ENCODE measurements around the gene PLPP1. TPM values are rescaled to one million over a fixed set of nuclear protein-coding genes. Genes with fewer than 3 reads are reported as not detected.

PLPP1 gene
- total and polyA plus RNA-seq, 2 of the 8 experiments (the other 6 are each of a cell fraction or from before 2014, with no cell fraction given), result 43.7 to 91.3 TPM

DNA sequence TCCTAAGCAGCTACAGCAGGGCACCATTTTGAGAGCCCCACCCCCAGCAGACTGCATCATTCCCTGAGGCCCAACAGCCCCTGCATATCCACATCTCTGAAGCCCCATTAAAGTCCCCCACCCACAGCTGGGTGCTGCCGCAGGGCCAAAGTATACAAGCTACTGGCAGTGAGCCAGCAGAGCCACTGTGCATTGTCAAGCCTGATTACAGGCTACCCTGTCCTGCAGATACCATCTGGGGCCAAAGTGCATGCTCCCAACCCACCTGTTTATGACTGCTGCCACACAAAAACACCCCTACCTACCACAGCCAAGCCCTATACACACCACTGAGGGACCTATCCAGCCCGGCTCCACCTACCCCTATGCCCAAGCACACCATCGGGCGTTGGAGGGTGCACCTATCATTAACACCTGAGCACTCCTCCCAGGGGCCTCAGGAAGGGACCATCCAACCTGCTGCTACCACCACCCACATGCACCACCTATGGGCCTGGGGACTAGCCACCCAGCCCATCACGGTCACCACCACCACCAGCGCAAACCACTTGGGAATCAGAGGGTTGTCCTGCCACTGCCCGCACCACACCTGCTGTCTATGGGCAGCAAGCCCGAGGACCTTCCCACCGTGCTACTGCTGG is 105.0 kb downstream of the PLPP1 start:
- no peak overlapping the region for H3K23ac ChIP-seq (ENCODE audit: insufficient read length)
- peaks cover 0 to 19% of the 10 kb centered on the region in 2 experiments; a peak in 2 of 4 replicates for H3K79me2 ChIP-seq (ENCODE audit: control insufficient read depth in 1 of 2, insufficient read depth in 2 of 2, low read length in 2 of 2)
- peaks cover 0 to 71% (median 32%) of the 10 kb centered on the region in 4 experiments; a peak in 7 of 8 replicates for H3K36me3 ChIP-seq (ENCODE audit: control insufficient read depth in 2 of 4, insufficient read depth in 4 of 4, low read length in 3 of 4)
- H4K8ac ChIP-seq (ENCODE audit: extremely low read depth, insufficient read depth, low read length), result no peak overlapping the region
- H3K4me1 ChIP-seq (replicated peaks in 1 of 4; ENCODE audit: control insufficient read depth in 3 of 4, insufficient read depth in 4 of 4, low read length in 3 of 4), result no peaks in the 10 kb centered on the region; a peak in 1 of 7 replicates
- no peak overlapping the region for H2AK5ac ChIP-seq (ENCODE audit: low read depth, low read length)
- H3K27me3 ChIP-seq (replicated peaks in 1 of 4; ENCODE audit: control insufficient read depth in 3 of 4, extremely low read depth in 1 of 4, insufficient read depth in 3 of 4, low read length in 3 of 4), result no peaks in the 10 kb centered on the region
- H3K18ac ChIP-seq (ENCODE audit: extremely low read depth, low read length), result no peak overlapping the region
- 97% methylated on average over 9 of the region's 9 CpGs; no CpG with 5 or more reads in 1 of the 2 experiments for whole genome bisulfite sequencing, 2 experiments (ENCODE audit: extremely low coverage in 1 of 2, insufficient coverage in 1 of 2, insufficient read length in 1 of 2, insufficient replicate concordance in 2 of 2, low coverage in 1 of 2, low lambda C conversion rate in 2 of 2, missing lambda C conversion rate in 1 of 2)
- no peak overlapping the region for H3K9ac ChIP-seq (replicated peaks in 1 of 4; ENCODE audit: extremely low read depth in 1 of 4, low read depth in 3 of 4, low read length in 3 of 4)
- no peak overlapping the region for H3K4ac ChIP-seq (replicated peaks; ENCODE audit: insufficient read length, low read depth, low read length)
- peaks cover 6 to 13% of the 10 kb centered on the region in 2 experiments; a peak in 3 of 4 replicates for H3K9me3 ChIP-seq (ENCODE audit: insufficient read depth in 2 of 2, low read depth in 1 of 2, low read length in 1 of 2)
- no peak overlapping the region for H2AFZ ChIP-seq (ENCODE audit: low read length)
- no peak overlapping the region for H2BK20ac ChIP-seq (ENCODE audit: low read length)
- H3K56ac ChIP-seq (replicated peaks; ENCODE audit: insufficient read length, low read depth, low read length), result no peak overlapping the region
- DNase-seq (ENCODE audit: low read depth in 1 of 2, low spot score in 2 of 2) (no peak), FAIRE-seq (no peak)
- no peak overlapping the region for H4K91ac ChIP-seq (replicated peaks; ENCODE audit: insufficient read length, low read length)
- no peak overlapping the region for H4K5ac ChIP-seq (ENCODE audit: insufficient read length, low read depth, low read length)
- ChIA-PET CTCF (ENCODE audit: partially characterized antibody) (interaction anchor here (0.6 to 4.0 kb wide), 5 partner anchors 11 to 338 kb away, joined by 3 to 14 read pairs (median 3); no protein-coding TSS in a partner anchor), POLR2A (ENCODE audit: partially characterized antibody) (no interaction called here)
- H4K20me1 ChIP-seq (replicated peaks in 1 of 2; ENCODE audit: control insufficient read depth in 1 of 2, insufficient read depth in 2 of 2, low read length in 2 of 2), result no peaks in the 10 kb centered on the region
- no peaks in the 10 kb centered on the region for H3K23me2 ChIP-seq (ENCODE audit: low read depth, low read length)
- H3K27ac ChIP-seq (ENCODE audit: low read depth, low read length), result no peak overlapping the region
- H2BK120ac ChIP-seq (replicated peaks; ENCODE audit: low read depth, low read length), result no peak overlapping the region
- 0 out of 2 replicates have a peak overlapping the region, but pooled peaks have one; percentile 44 for H2BK5ac ChIP-seq (ENCODE audit: low read depth, low read length)
- H2BK12ac ChIP-seq (ENCODE audit: low read depth, low read length), result no peak overlapping the region
- H2BK15ac ChIP-seq (ENCODE audit: low read length), result no peak overlapping the region
- H3K79me1 ChIP-seq (ENCODE audit: low read depth, low read length), result peaks cover 7% of the 10 kb centered on the region
- H3K14ac ChIP-seq (ENCODE audit: insufficient read length), result no peak overlapping the region
- H3K4me3 ChIP-seq (ENCODE audit: extremely low read depth in 1 of 4, insufficient read depth in 2 of 4, low read depth in 3 of 4, low read length in 4 of 4), result no peak overlapping the region
- no peak overlapping the region for H3K4me2 ChIP-seq (ENCODE audit: insufficient read depth in 1 of 2, low read depth in 2 of 2, low read length in 2 of 2)
- TF ChIP-seq SRF (IDR thresholded peaks at IDR 0.05; ENCODE audit: low read depth, low read length) (no peak), POLR2A (IDR thresholded peaks at IDR 0.05; ENCODE audit: control extremely low read depth in 1 of 2, low read depth in 2 of 2, low read length in 2 of 2) (peak in 1 of 2 experiments; percentile 20; a peak in 1 of 3 replicates), GABPA (IDR thresholded peaks at IDR 0.05; ENCODE audit: borderline replicate concordance, insufficient read depth, low read length) (no peak), E2F6 (IDR thresholded peaks at IDR 0.05) (no peak), POLR2AphosphoS5 (IDR thresholded peaks at IDR 0.05; ENCODE audit: low read depth, low read length) (peak; percentile 41; the same call in 1 of the 2 replicates), NRF1 (IDR thresholded peaks at IDR 0.05; ENCODE audit: low read depth, low read length) (no peak), SP2 (IDR thresholded peaks at IDR 0.05; ENCODE audit: low read length) (no peak), PHF8 (conservative IDR thresholded peaks at IDR 0.05; ENCODE audit: low read depth, low read length) (no peak), SIX5 (IDR thresholded peaks at IDR 0.05; ENCODE audit: low read depth, low read length) (no peak), SIRT6 (IDR thresholded peaks at IDR 0.05; ENCODE audit: low read length) (no peak), JUN (IDR thresholded peaks at IDR 0.05; ENCODE audit: low read depth, low read length) (no peak), SP1 (IDR thresholded peaks at IDR 0.05; ENCODE audit: low read depth, low read length) (no peak), FOSL1 (IDR thresholded peaks at IDR 0.05; ENCODE audit: insufficient read depth, low read depth, low read length) (no peak)

Measured in H1 (cell line).